Measurements from ENCODE around the gene BCKDHA.

- TF ChIP-seq, protein P1, sequence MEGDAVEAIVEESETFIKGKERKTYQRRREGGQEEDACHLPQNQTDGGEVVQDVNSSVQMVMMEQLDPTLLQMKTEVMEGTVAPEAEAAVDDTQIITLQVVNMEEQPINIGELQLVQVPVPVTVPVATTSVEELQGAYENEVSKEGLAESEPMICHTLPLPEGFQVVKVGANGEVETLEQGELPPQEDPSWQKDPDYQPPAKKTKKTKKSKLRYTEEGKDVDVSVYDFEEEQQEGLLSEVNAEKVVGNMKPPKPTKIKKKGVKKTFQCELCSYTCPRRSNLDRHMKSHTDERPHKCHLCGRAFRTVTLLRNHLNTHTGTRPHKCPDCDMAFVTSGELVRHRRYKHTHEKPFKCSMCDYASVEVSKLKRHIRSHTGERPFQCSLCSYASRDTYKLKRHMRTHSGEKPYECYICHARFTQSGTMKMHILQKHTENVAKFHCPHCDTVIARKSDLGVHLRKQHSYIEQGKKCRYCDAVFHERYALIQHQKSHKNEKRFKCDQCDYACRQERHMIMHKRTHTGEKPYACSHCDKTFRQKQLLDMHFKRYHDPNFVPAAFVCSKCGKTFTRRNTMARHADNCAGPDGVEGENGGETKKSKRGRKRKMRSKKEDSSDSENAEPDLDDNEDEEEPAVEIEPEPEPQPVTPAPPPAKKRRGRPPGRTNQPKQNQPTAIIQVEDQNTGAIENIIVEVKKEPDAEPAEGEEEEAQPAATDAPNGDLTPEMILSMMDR (IDR thresholded peaks at IDR 0.05): no peak
- TF ChIP-seq POLR2A (IDR thresholded peaks at IDR 0.05): no peak
Measured at GRCh38 chr19:41355035-41355434, 42.6 kb upstream of the BCKDHA start.

Data from esophagus squamous epithelium (tissue), 4 donors.